ENCODE data around the gene JPH4. TPM values are rescaled to one million over a fixed set of nuclear protein-coding genes. Genes with fewer than 3 reads are reported as not detected.

Gene JPH4
- total RNA-seq = not detected
- polyA plus RNA-seq = under 1 TPM in 1 of 4 donors, not detected in 3; 0.14 TPM

- ATAC-seq (ENCODE audit: low read depth in 2 of 2) (no peak), DNase-seq (no peak)
- Histone ChIP-seq H3K27ac (ENCODE audit: insufficient read depth, low read length, poor library complexity, severe bottlenecking) (no peak within 1 kb of the TSS), H3K9me3 (ENCODE audit: control insufficient read depth in 2 of 2, low read length in 2 of 2) (no peaks in the 10 kb centered on the region), H3K4me3 (ENCODE audit: low read depth, low read length) (no peak within 1 kb of the TSS), H3K27me3 (ENCODE audit: control insufficient read depth, insufficient read depth, low read length) (peaks cover 3% of the 10 kb centered on the region), H3K4me1 (ENCODE audit: control insufficient read depth, insufficient read depth, low read length, poor library complexity, severe bottlenecking) (peaks cover 24% of the 10 kb centered on the region), H3K36me3 (ENCODE audit: control insufficient read depth, insufficient read depth, low read length) (no peaks in the 10 kb centered on the region)
- H3K27me3 Mint-ChIP-seq = peaks cover 68% of the 10 kb centered on the region
- H3K9me3 Mint-ChIP-seq = peaks cover 0 to 1% (median 0%) of the 10 kb centered on the region in 7 donors
- peak within 1 kb of the TSS; percentile 28 to 68 (median 48) for H3K4me3 Mint-ChIP-seq
- no peaks in the 10 kb centered on the region for H3K36me3 Mint-ChIP-seq
- H3K27ac Mint-ChIP-seq = no peak within 1 kb of the TSS
- H3K4me1 Mint-ChIP-seq = peaks cover 0 to 23% (median 1%) of the 10 kb centered on the region in 4 donors
These were observed at the start of gene JPH4 for GRCh38 chr14:23578560-23579310. Gene JPH4, minus strand, starts transcription at chr14:23578790. Its CDS starts 1,337 bp downstream, at chr14:23577453.

GRCh38 chr14:23627961-23628360 is 49.4 kb upstream of the JPH4 start:
- Histone ChIP-seq H3K36me3 (ENCODE audit: control insufficient read depth, insufficient read depth, low read length) (no peaks in the 10 kb centered on the region), H3K9me3 (ENCODE audit: control insufficient read depth in 2 of 2, low read length in 2 of 2) (peaks cover 20% of the 10 kb centered on the region in 2 experiments), H3K27me3 (ENCODE audit: control insufficient read depth, insufficient read depth, low read length) (peaks cover 11% of the 10 kb centered on the region), H3K4me3 (ENCODE audit: low read depth, low read length) (no peak overlapping the region), H3K4me1 (ENCODE audit: control insufficient read depth, insufficient read depth, low read length, poor library complexity, severe bottlenecking) (peaks cover 3% of the 10 kb centered on the region), H3K27ac (ENCODE audit: insufficient read depth, low read length, poor library complexity, severe bottlenecking) (no peak overlapping the region)
- H3K4me3 Mint-ChIP-seq = no peak overlapping the region
- H3K36me3 Mint-ChIP-seq = no peaks in the 10 kb centered on the region
- H3K27ac Mint-ChIP-seq = no peak overlapping the region
- ATAC-seq (ENCODE audit: low read depth in 2 of 2) = no peak
- peaks cover 0 to 12% (median 4%) of the 10 kb centered on the region in 7 donors for H3K9me3 Mint-ChIP-seq
- H3K27me3 Mint-ChIP-seq = peaks cover 9% of the 10 kb centered on the region
- peaks cover 0 to 11% (median 3%) of the 10 kb centered on the region in 4 donors for H3K4me1 Mint-ChIP-seq
- DNase-seq = no peak

- Mint-ChIP-seq H3K27ac (no peak overlapping the region), H3K27me3 (peaks cover 9% of the 10 kb centered on the region), H3K36me3 (no peaks in the 10 kb centered on the region), H3K4me1 (peaks cover 0 to 6% (median under 1%) of the 10 kb centered on the region in 4 donors), H3K9me3 (peaks cover 0 to 12% (median 4%) of the 10 kb centered on the region in 7 donors), H3K4me3 (no peak overlapping the region)
- DNase-seq = no peak
- Histone ChIP-seq H3K4me3 (ENCODE audit: low read depth, low read length) (no peak overlapping the region), H3K36me3 (ENCODE audit: control insufficient read depth, insufficient read depth, low read length) (no peaks in the 10 kb centered on the region), H3K27me3 (ENCODE audit: control insufficient read depth, insufficient read depth, low read length) (peaks cover 12% of the 10 kb centered on the region), H3K27ac (ENCODE audit: insufficient read depth, low read length, poor library complexity, severe bottlenecking) (no peak overlapping the region), H3K9me3 (ENCODE audit: control insufficient read depth in 2 of 2, low read length in 2 of 2) (peaks cover 20% of the 10 kb centered on the region in 2 experiments), H3K4me1 (ENCODE audit: control insufficient read depth, insufficient read depth, low read length, poor library complexity, severe bottlenecking) (no peaks in the 10 kb centered on the region)
- no peak for ATAC-seq (ENCODE audit: low read depth in 2 of 2)
These were observed 48.4 kb upstream of the JPH4 start for GRCh38 chr14:23626946-23627345.

GRCh38 chr14:23624830-23625404 is 46.3 kb upstream of the JPH4 start:
- Histone ChIP-seq H3K27ac (ENCODE audit: insufficient read depth, low read length, poor library complexity, severe bottlenecking) (no peak overlapping the region), H3K9me3 (ENCODE audit: control insufficient read depth in 2 of 2, low read length in 2 of 2) (peaks cover 20% of the 10 kb centered on the region in 2 experiments), H3K36me3 (ENCODE audit: control insufficient read depth, insufficient read depth, low read length) (no peaks in the 10 kb centered on the region), H3K27me3 (ENCODE audit: control insufficient read depth, insufficient read depth, low read length) (peaks cover 12% of the 10 kb centered on the region), H3K4me1 (ENCODE audit: control insufficient read depth, insufficient read depth, low read length, poor library complexity, severe bottlenecking) (no peaks in the 10 kb centered on the region), H3K4me3 (ENCODE audit: low read depth, low read length) (no peak overlapping the region)
- DNase-seq (no peak), ATAC-seq (ENCODE audit: low read depth in 2 of 2) (no peak)
- Mint-ChIP-seq H3K4me1 (no peaks in the 10 kb centered on the region), H3K4me3 (no peak overlapping the region), H3K27ac (no peak overlapping the region), H3K9me3 (peaks cover 0 to 12% (median 5%) of the 10 kb centered on the region in 7 donors), H3K27me3 (peaks cover 20% of the 10 kb centered on the region), H3K36me3 (no peaks in the 10 kb centered on the region)

- Mint-ChIP-seq H3K4me1 (no peaks in the 10 kb centered on the region), H3K27ac (no peak overlapping the region), H3K36me3 (no peaks in the 10 kb centered on the region), H3K4me3 (no peak overlapping the region), H3K9me3 (peaks cover 0 to 12% (median 5%) of the 10 kb centered on the region in 7 donors), H3K27me3 (peaks cover 28% of the 10 kb centered on the region)
- no peak for DNase-seq
- Histone ChIP-seq H3K4me1 (ENCODE audit: control insufficient read depth, insufficient read depth, low read length, poor library complexity, severe bottlenecking) (no peaks in the 10 kb centered on the region), H3K36me3 (ENCODE audit: control insufficient read depth, insufficient read depth, low read length) (no peaks in the 10 kb centered on the region), H3K27me3 (ENCODE audit: control insufficient read depth, insufficient read depth, low read length) (peaks cover 12% of the 10 kb centered on the region), H3K9me3 (ENCODE audit: control insufficient read depth in 2 of 2, low read length in 2 of 2) (peaks cover 20% of the 10 kb centered on the region in 2 experiments), H3K4me3 (ENCODE audit: low read depth, low read length) (no peak overlapping the region), H3K27ac (ENCODE audit: insufficient read depth, low read length, poor library complexity, severe bottlenecking) (no peak overlapping the region)
- no peak for ATAC-seq (ENCODE audit: low read depth in 2 of 2)
These were observed 45.4 kb upstream of the JPH4 start for GRCh38 chr14:23623962-23624361.

- no peak overlapping the region for H3K27ac Mint-ChIP-seq
- H3K27me3 ChIP-seq (ENCODE audit: control insufficient read depth, insufficient read depth, low read length) = peaks cover 12% of the 10 kb centered on the region
- peaks cover 31% of the 10 kb centered on the region for H3K27me3 Mint-ChIP-seq
- no peak for DNase-seq
- no peak overlapping the region for H3K4me3 Mint-ChIP-seq
- H3K36me3 ChIP-seq (ENCODE audit: control insufficient read depth, insufficient read depth, low read length) = no peaks in the 10 kb centered on the region
- no peak overlapping the region for H3K27ac ChIP-seq (ENCODE audit: insufficient read depth, low read length, poor library complexity, severe bottlenecking)
- no peaks in the 10 kb centered on the region for H3K4me1 ChIP-seq (ENCODE audit: control insufficient read depth, insufficient read depth, low read length, poor library complexity, severe bottlenecking)
- ATAC-seq (ENCODE audit: low read depth in 2 of 2) = no peak
- H3K4me3 ChIP-seq (ENCODE audit: low read depth, low read length) = no peak overlapping the region
- H3K9me3 Mint-ChIP-seq = peaks cover 0 to 12% (median 5%) of the 10 kb centered on the region in 7 donors
- peaks cover 20% of the 10 kb centered on the region in 2 experiments for H3K9me3 ChIP-seq (ENCODE audit: control insufficient read depth in 2 of 2, low read length in 2 of 2)
- no peaks in the 10 kb centered on the region for H3K36me3 Mint-ChIP-seq
- no peaks in the 10 kb centered on the region for H3K4me1 Mint-ChIP-seq
These were observed 44.4 kb upstream of the JPH4 start for GRCh38 chr14:23622990-23623389.

GRCh38 chr14:23621932-23622730 is 43.5 kb upstream of the JPH4 start:
- H3K27ac Mint-ChIP-seq = no peak overlapping the region
- ATAC-seq (ENCODE audit: low read depth in 2 of 2) = no peak
- no peaks in the 10 kb centered on the region for H3K4me1 ChIP-seq (ENCODE audit: control insufficient read depth, insufficient read depth, low read length, poor library complexity, severe bottlenecking)
- no peaks in the 10 kb centered on the region for H3K36me3 ChIP-seq (ENCODE audit: control insufficient read depth, insufficient read depth, low read length)
- H3K27me3 ChIP-seq (ENCODE audit: control insufficient read depth, insufficient read depth, low read length) = peaks cover 11% of the 10 kb centered on the region
- H3K4me3 Mint-ChIP-seq = no peak overlapping the region
- peaks cover 31% of the 10 kb centered on the region for H3K27me3 Mint-ChIP-seq
- DNase-seq = no peak
- H3K27ac ChIP-seq (ENCODE audit: insufficient read depth, low read length, poor library complexity, severe bottlenecking) = no peak overlapping the region
- H3K36me3 Mint-ChIP-seq = no peaks in the 10 kb centered on the region
- peaks cover 0 to 12% (median 5%) of the 10 kb centered on the region in 7 donors for H3K9me3 Mint-ChIP-seq
- no peaks in the 10 kb centered on the region for H3K4me1 Mint-ChIP-seq
- peaks cover 20% of the 10 kb centered on the region in 2 experiments for H3K9me3 ChIP-seq (ENCODE audit: control insufficient read depth in 2 of 2, low read length in 2 of 2)
- no peak overlapping the region for H3K4me3 ChIP-seq (ENCODE audit: low read depth, low read length)
